GM12801 (cell line): Measurements from ENCODE around the gene MUSK.

Source experiments
- CTCF ChIP-seq: IDR thresholded peaks from one replicate; pipeline ENCODE4 v1.5.1; 2011; ENCODE audit warnings: control low read depth; ENCODE audit not compliant: insufficient read length; ENCODE audit errors: extremely low read depth

Gene MUSK

DNA sequence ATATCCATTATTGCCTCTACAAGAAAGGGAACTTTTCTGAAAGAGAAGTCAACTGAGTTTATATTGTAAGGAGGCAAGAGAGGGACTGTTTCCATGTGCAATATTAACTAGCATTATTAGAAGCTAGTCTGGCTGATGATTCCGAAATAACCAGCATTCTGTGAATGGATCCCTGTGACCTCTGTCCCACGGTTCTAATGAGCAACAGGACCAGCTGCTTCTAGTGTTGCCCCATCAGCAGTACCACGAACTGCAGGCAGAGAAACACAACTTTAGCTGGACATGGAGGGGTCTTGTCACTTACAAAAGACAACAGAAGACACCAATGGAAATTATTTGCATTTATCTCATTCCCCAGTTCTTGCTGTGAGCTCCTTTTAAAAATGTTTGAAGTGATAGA lies 95.4 kb downstream of the MUSK start:
- no peak for TF ChIP-seq CTCF

- TF ChIP-seq CTCF: no peak
Observed at GRCh38 chr9:110765926-110766325, 97.3 kb downstream of the MUSK start.

DNA sequence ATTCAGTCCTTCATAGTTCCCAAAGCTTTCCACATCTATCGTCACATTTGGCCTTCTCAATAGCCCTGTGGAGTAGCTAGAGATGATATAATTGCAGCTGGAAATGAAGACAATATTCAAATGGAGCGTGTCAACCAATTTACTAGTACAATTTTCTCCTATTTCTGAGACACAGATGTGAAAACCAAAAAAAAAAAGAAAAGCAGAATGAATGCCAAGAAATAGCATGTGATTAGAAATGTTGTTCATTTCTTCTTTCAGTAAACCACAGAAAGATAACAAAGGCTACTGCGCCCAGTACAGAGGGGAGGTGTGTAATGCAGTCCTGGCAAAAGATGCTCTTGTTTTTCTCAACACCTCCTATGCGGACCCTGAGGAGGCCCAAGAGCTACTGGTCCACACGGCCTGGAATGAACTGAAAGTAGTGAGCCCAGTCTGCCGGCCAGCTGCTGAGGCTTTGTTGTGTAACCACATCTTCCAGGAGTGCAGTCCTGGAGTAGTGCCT lies 99.0 kb downstream of the MUSK start:
- TF ChIP-seq CTCF: no peak

GRCh38 chr9:110768886-110769285 lies 100.3 kb downstream of the MUSK start:
- no peak for TF ChIP-seq CTCF

DNA sequence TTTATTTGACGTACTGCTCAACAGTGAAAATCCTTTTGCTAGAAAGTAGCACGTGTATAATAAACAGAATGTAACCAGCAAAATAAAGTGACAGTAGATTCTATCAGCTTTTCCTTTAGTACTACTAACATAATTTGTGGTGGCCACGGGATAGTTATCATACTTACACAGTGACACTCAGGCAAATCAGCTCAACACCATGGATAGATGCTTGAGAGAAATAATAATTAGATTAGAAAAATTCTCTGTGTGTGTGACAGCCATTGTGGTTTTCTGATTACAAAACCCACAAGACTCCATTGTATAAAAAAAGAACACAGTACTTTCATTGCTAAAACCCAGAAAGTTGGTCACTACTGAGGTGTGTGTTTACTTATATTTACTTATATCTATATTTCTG lies 101.1 kb downstream of the MUSK start:
- TF ChIP-seq CTCF: no peak

DNA sequence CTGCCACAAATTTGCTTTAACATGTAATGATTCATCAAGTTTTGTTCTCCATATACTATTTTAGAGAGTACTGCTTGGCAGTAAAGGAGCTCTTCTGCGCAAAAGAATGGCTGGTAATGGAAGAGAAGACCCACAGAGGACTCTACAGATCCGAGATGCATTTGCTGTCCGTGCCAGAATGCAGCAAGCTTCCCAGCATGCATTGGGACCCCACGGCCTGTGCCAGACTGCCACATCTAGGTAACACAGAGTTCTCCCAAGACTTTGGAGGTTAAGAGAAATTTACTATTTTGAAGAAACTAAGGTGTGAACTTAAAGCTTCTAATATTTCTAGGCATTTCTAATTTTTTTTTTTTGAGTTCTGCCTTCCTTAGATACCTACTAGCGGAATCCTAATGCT lies 107.1 kb downstream of the MUSK start:
- TF ChIP-seq CTCF: no peak

GRCh38 chr9:110776221-110776620 lies 107.6 kb downstream of the MUSK start:
- TF ChIP-seq CTCF: no peak
